ENCODE measurements around the gene ARHGEF7.

DNA sequence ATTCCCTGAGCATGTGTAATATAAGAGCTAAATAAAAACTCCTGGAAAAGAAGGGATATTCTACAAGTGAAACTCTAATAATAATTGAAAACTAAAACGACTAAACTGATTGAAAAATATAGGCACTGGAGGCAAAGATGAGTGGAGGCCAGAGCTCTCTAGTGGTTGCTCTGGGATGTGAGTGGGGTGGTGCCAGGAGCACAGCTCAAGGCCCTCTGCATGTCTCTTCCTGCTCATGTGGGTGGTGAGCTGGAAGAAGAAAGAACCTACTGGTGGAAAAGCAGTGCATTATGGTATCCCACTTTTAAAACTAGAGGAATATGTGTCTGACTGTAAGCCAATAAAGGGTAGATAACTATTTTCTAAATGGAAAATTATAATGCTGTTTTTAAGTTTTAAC, 15.8 kb upstream of the ARHGEF7 start:
- TF ChIP-seq, protein P1, sequence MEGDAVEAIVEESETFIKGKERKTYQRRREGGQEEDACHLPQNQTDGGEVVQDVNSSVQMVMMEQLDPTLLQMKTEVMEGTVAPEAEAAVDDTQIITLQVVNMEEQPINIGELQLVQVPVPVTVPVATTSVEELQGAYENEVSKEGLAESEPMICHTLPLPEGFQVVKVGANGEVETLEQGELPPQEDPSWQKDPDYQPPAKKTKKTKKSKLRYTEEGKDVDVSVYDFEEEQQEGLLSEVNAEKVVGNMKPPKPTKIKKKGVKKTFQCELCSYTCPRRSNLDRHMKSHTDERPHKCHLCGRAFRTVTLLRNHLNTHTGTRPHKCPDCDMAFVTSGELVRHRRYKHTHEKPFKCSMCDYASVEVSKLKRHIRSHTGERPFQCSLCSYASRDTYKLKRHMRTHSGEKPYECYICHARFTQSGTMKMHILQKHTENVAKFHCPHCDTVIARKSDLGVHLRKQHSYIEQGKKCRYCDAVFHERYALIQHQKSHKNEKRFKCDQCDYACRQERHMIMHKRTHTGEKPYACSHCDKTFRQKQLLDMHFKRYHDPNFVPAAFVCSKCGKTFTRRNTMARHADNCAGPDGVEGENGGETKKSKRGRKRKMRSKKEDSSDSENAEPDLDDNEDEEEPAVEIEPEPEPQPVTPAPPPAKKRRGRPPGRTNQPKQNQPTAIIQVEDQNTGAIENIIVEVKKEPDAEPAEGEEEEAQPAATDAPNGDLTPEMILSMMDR (IDR thresholded peaks at IDR 0.05): no peak
- TF ChIP-seq ZFX (IDR thresholded peaks at IDR 0.05; ENCODE audit: borderline replicate concordance): no peak
